H1 (cell line): ENCODE data around the gene PTPN21. TPM values are rescaled to one million over a fixed set of nuclear protein-coding genes. Genes with fewer than 3 reads are reported as not detected.

ENCODE experiments used
- CTCF ChIA-PET: fragments of 300-600 bp; sonication (Branson Sonifier 250); formaldehyde crosslinking; loops from one replicate; lab custom pipeline; 2021; ENCODE audit not compliant: partially characterized antibody; lab: Charles Lee
- POLR2A ChIA-PET: fragments of 300-600 bp; sonication (Branson Sonifier 250); formaldehyde crosslinking; loops from one replicate; lab custom pipeline; 2021; ENCODE audit warnings: inconsistent platforms; ENCODE audit not compliant: partially characterized antibody; lab: Charles Lee
- DNase-seq, 2 experiments: peaks; one replicate each; pipeline versions ENCODE4 v3.0.0 to v3.0.0-alpha.2; 2010 to 2022; ENCODE audit warnings: low spot score in 2 of 2, low read depth in 1 of 2, mixed read lengths in 1 of 2
- FAIRE-seq: peaks from 2 replicates; lab custom pipeline; 2011; peaks lifted over from hg19 to GRCh38; lab: Jason Lieb, UNC
- H2AFZ ChIP-seq: 2 replicates; pipeline ENCODE4 v1.8.1; 2012; ENCODE audit warnings: low read length, inconsistent platforms
- H2AK5ac ChIP-seq: 2 replicates; pipeline ENCODE4 v1.6.1; 2013; ENCODE audit warnings: low read depth, low read length
- H2BK120ac ChIP-seq: replicated peaks from 2 replicates; pipeline ENCODE3; 2013; ENCODE audit warnings: low read depth, low read length, inconsistent platforms
- H2BK12ac ChIP-seq: 2 replicates; pipeline ENCODE4 v1.6.1; 2013; ENCODE audit warnings: low read depth, low read length
- H2BK15ac ChIP-seq: 2 replicates; pipeline ENCODE4 v1.6.1; 2013; ENCODE audit warnings: low read length
- H2BK20ac ChIP-seq: 2 replicates; pipeline ENCODE4 v1.6.1; 2013; ENCODE audit warnings: low read length
- H2BK5ac ChIP-seq: 2 replicates; pipeline ENCODE4 v1.6.1; 2013; ENCODE audit warnings: low read depth, low read length
- H3K14ac ChIP-seq: 2 replicates; pipeline ENCODE4 v1.6.1; 2013; ENCODE audit warnings: inconsistent platforms; ENCODE audit not compliant: insufficient read length
- H3K18ac ChIP-seq: 2 replicates; pipeline ENCODE4 v1.6.1; 2013; ENCODE audit warnings: low read length; ENCODE audit errors: extremely low read depth
- H3K23ac ChIP-seq: 2 replicates; pipeline ENCODE4 v1.6.1; 2013; ENCODE audit warnings: inconsistent platforms; ENCODE audit not compliant: insufficient read length
- H3K23me2 ChIP-seq: 2 replicates; pipeline ENCODE4 v1.6.1; 2013; ENCODE audit warnings: low read depth, low read length
- H3K27ac ChIP-seq: 2 replicates; pipeline ENCODE4 v1.6.1; 2011; ENCODE audit warnings: low read depth, low read length, inconsistent platforms
- H3K27me3 ChIP-seq, 4 experiments: replicated peaks in 1 of 4; 1 replicate in 1 of 4; 2 replicates in 3 of 4; pipeline versions ENCODE4 v1.6.1 to v1.8.1; 2011 to 2013; ENCODE audit warnings: low read length in 3 of 4, mild to moderate bottlenecking in 3 of 4, inconsistent platforms in 2 of 4, mixed read lengths in 2 of 4, moderate library complexity in 1 of 4; ENCODE audit not compliant: control insufficient read depth in 3 of 4, insufficient read depth in 3 of 4; ENCODE audit errors: extremely low read depth in 1 of 4
- H3K36me3 ChIP-seq, 4 experiments: 2 replicates each; pipeline versions ENCODE4 v1.6.1 to v1.8.1; 2011 to 2013; ENCODE audit warnings: mild to moderate bottlenecking in 4 of 4, low read length in 3 of 4, moderate library complexity in 2 of 4, control low read depth in 1 of 4, inconsistent platforms in 1 of 4; ENCODE audit not compliant: insufficient read depth in 4 of 4, control insufficient read depth in 2 of 4
- H3K4ac ChIP-seq: replicated peaks from 2 replicates; pipeline ENCODE3; 2013; ENCODE audit warnings: low read length, low read depth, mixed read lengths, inconsistent platforms; ENCODE audit not compliant: insufficient read length
- H3K4me1 ChIP-seq, 4 experiments: replicated peaks in 1 of 4; 1 replicate in 1 of 4; 2 replicates in 3 of 4; pipeline versions ENCODE4 v1.6.1 to v1.8.1; 2011 to 2013; ENCODE audit warnings: low read length in 3 of 4, inconsistent platforms in 2 of 4, mixed read lengths in 1 of 4; ENCODE audit not compliant: insufficient read depth in 4 of 4, control insufficient read depth in 3 of 4
- H3K4me2 ChIP-seq, 2 experiments: 2 replicates each; pipeline versions ENCODE4 v1.6.1 to v1.8.1; 2011 to 2013; ENCODE audit warnings: low read depth in 2 of 2, low read length in 2 of 2, control low read depth in 1 of 2, inconsistent platforms in 1 of 2, mild to moderate bottlenecking in 1 of 2; ENCODE audit not compliant: insufficient read depth in 1 of 2
- H3K4me3 ChIP-seq, 4 experiments: fragments of 200-600, 300-600 bp in 1 of 4; sonication (generic), shearing (Covaris generic), sonication (Bioruptor Twin) in 1 of 4; 2 replicates each; pipeline versions ENCODE4 v1.5.1 to v1.8.1; 2011 to 2016; ENCODE audit warnings: low read length in 4 of 4, low read depth in 3 of 4, control low read depth in 2 of 4, inconsistent platforms in 2 of 4, mild to moderate bottlenecking in 2 of 4, mixed read lengths in 1 of 4, moderate library complexity in 1 of 4; ENCODE audit not compliant: insufficient read depth in 2 of 4; ENCODE audit errors: extremely low read depth in 1 of 4
- H3K56ac ChIP-seq: replicated peaks from 2 replicates; pipeline ENCODE3; 2013; ENCODE audit warnings: low read depth, mild to moderate bottlenecking, mixed read lengths, low read length, inconsistent platforms; ENCODE audit not compliant: insufficient read length
- H3K79me1 ChIP-seq: 2 replicates; pipeline ENCODE4 v1.6.1; 2013; ENCODE audit warnings: low read depth, low read length, control low read depth
- H3K79me2 ChIP-seq, 2 experiments: 2 replicates each; pipeline versions ENCODE4 v1.6.1 to v1.8.1; 2012 to 2013; ENCODE audit warnings: low read length in 2 of 2, mild to moderate bottlenecking in 2 of 2, inconsistent platforms in 1 of 2; ENCODE audit not compliant: insufficient read depth in 2 of 2, control insufficient read depth in 1 of 2
- H3K9ac ChIP-seq, 4 experiments: replicated peaks in 1 of 4; 1 replicate in 1 of 4; 2 replicates in 3 of 4; pipeline versions ENCODE4 v1.6.1 to v1.8.1; 2011 to 2013; ENCODE audit warnings: low read depth in 3 of 4, low read length in 3 of 4, control low read depth in 2 of 4, mild to moderate bottlenecking in 2 of 4, moderate library complexity in 2 of 4, inconsistent platforms in 1 of 4; ENCODE audit errors: extremely low read depth in 1 of 4
- H3K9me3 ChIP-seq, 2 experiments: 2 replicates each; pipeline versions ENCODE4 v1.6.1 to v1.8.1; 2012 to 2013; ENCODE audit warnings: mild to moderate bottlenecking in 2 of 2, moderate library complexity in 2 of 2, control low read depth in 1 of 2, inconsistent platforms in 1 of 2, low read depth in 1 of 2, low read length in 1 of 2, mixed read lengths in 1 of 2; ENCODE audit not compliant: insufficient read depth in 2 of 2
- H4K20me1 ChIP-seq, 2 experiments: replicated peaks in 1 of 2; 2 replicates each; pipeline versions ENCODE3 to v1.8.1; 2011 to 2013; ENCODE audit warnings: inconsistent platforms in 2 of 2, low read length in 2 of 2, mild to moderate bottlenecking in 1 of 2; ENCODE audit not compliant: insufficient read depth in 2 of 2, control insufficient read depth in 1 of 2
- H4K5ac ChIP-seq: 2 replicates; pipeline ENCODE4 v1.6.1; 2013; ENCODE audit warnings: low read length, low read depth, mixed read lengths, inconsistent platforms; ENCODE audit not compliant: insufficient read length
- H4K8ac ChIP-seq: 2 replicates; pipeline ENCODE4 v1.8.0; 2013; ENCODE audit warnings: mild to moderate bottlenecking, moderate library complexity, low read length, inconsistent platforms; ENCODE audit not compliant: insufficient read depth; ENCODE audit errors: extremely low read depth
- H4K91ac ChIP-seq: replicated peaks from 2 replicates; pipeline ENCODE3; 2013; ENCODE audit warnings: low read length, mixed read lengths, inconsistent platforms; ENCODE audit not compliant: insufficient read length
- BACH1 ChIP-seq: IDR thresholded peaks from 2 replicates; pipeline ENCODE4 v1.6.1; 2012; ENCODE audit warnings: low read length, improper control_type of control experiment
- CTBP2 ChIP-seq: IDR thresholded peaks from 2 replicates; pipeline ENCODE4 v1.7.0; 2011; ENCODE audit warnings: borderline replicate concordance, mild to moderate bottlenecking, moderate library complexity, mixed read lengths, low read length; ENCODE audit not compliant: insufficient read depth, insufficient read length
- KDM4A ChIP-seq: IDR thresholded peaks from one replicate; pipeline ENCODE4 v1.7.1; 2012; ENCODE audit warnings: low read depth, mild to moderate bottlenecking, moderate library complexity, low read length, inconsistent platforms; ENCODE audit not compliant: severe bottlenecking
- POLR2A ChIP-seq, 2 experiments: IDR thresholded peaks; 1 replicate in 1 of 2; 2 replicates in 1 of 2; pipeline ENCODE4 v1.6.1; 2011; ENCODE audit warnings: low read depth in 2 of 2, low read length in 2 of 2, mild to moderate bottlenecking in 2 of 2; ENCODE audit errors: control extremely low read depth in 1 of 2
- SIRT6 ChIP-seq: IDR thresholded peaks from one replicate; pipeline ENCODE4 v1.7.1; 2012; ENCODE audit warnings: low read length, inconsistent platforms
- SP1 ChIP-seq: IDR thresholded peaks from 2 replicates; pipeline ENCODE4 v1.6.1; 2011; ENCODE audit warnings: low read depth, low read length
- polyA plus RNA-seq, 7 experiments: library from polyadenylated mRNA; depleted of rRNA in 3 of 7; stranded (reverse) in 5 of 7; unstranded in 2 of 7; fragments of >200 nt in 5 of 7; fragments of 200-250 nt in 2 of 7; gene quantifications; 1 replicate in 5 of 7; 2 replicates in 1 of 7; 4 replicates in 1 of 7; pipeline versions ENCODE4 v1.2.1 to v1.2.3, GENCODE V29; 2011 to 2013; ENCODE audit warnings: missing spikeins in 2 of 7, mixed read lengths in 2 of 7
- total RNA-seq: library from RNA; stranded (reverse); fragmentation: NEBNext Ultra II Directional; extraction: Animal tissue kit (Norgen Biotek cat#: 25700); gene quantifications from 2 replicates; pipeline ENCODE4 v1.2.1, GENCODE V29; 2021

PTPN21 gene
- total and polyA plus RNA-seq, 2 of the 8 experiments (the other 6 are each of a cell fraction or from before 2014, with no cell fraction given), result 6.5 to 16.1 TPM

DNA sequence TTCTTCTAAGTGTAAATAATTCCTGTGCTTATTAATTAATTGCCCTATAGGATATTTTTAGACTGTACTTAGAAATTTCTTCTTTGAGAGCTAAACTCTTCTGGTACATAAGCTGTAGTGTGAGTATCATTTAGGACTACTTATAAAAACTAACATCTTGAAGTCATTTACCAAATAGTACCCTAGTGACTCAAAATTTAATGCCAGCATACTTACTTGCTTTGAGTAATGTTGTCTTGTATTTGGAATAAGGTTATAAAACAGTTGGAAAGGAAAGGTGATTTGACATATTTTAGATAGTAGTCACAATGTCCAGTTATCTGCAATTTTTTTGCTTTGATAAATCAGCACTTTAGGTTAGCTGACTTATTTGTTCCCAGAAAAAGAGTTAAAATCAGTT, 130.2 kb downstream of the PTPN21 start:
- TF ChIP-seq POLR2A (IDR thresholded peaks at IDR 0.05; ENCODE audit: control extremely low read depth in 1 of 2, low read depth in 2 of 2, low read length in 2 of 2) (no peak), KDM4A (no peak), BACH1 (no peak), CTBP2 (no peak), SP1 (no peak), SIRT6 (no peak)
- TF ChIP-seq, all 59 proteins: peak for 0
- Histone ChIP-seq H3K14ac (no peak overlapping the region), H2BK12ac (no peak overlapping the region), H2BK5ac (no peak overlapping the region), H2AK5ac (no peak overlapping the region), H2AFZ (no peak overlapping the region), H3K9ac (no peak overlapping the region), H3K27ac (no peak overlapping the region), H4K20me1 (no peaks in the 10 kb centered on the region), H3K4me1 (no peaks in the 10 kb centered on the region), H3K4me3 (no peak overlapping the region), H3K56ac (no peak overlapping the region), H3K23me2 (no peaks in the 10 kb centered on the region), H3K23ac (no peak overlapping the region), H3K9me3 (no peaks in the 10 kb centered on the region), H3K79me1 (no peaks in the 10 kb centered on the region), H3K79me2 (no peaks in the 10 kb centered on the region), H3K4ac (no peak overlapping the region), H3K4me2 (no peak overlapping the region), H2BK15ac (no peak overlapping the region), H2BK20ac (no peak overlapping the region), H3K27me3 (no peaks in the 10 kb centered on the region), H4K5ac (no peak overlapping the region), H3K36me3 (no peaks in the 10 kb centered on the region), H4K8ac (no peak overlapping the region), H4K91ac (no peak overlapping the region), H3K18ac (no peak overlapping the region), H2BK120ac (no peak overlapping the region)
- CTCF ChIA-PET, result no interaction called here
- no peak for FAIRE-seq
- POLR2A ChIA-PET, result no interaction called here
- DNase-seq, result no peak
